Testis (tissue), 3 donors: ENCODE results near the gene SPATA6L. TPM values are rescaled to one million over a fixed set of nuclear protein-coding genes. Genes with fewer than 3 reads are reported as not detected.
A peak's percentile ranks its signal among the peaks of the same experiment; 100 is the strongest.

Source experiments
- DNase-seq: peaks from one replicate; pipeline ENCODE4 v3.0.0-alpha.2; 2019
- H3K27ac ChIP-seq, 2 donors: fragments of 200-600 bp; sonication (generic); one replicate each; pipeline ENCODE4 v1.5.1; 2019
- H3K27me3 ChIP-seq: fragments of 200-600 bp; sonication (generic); one replicate; pipeline ENCODE4 v1.5.1; 2019
- H3K36me3 ChIP-seq: fragments of 200-600 bp; sonication (generic); one replicate; pipeline ENCODE4 v1.5.1; 2017; ENCODE audit warnings: low read depth; ENCODE audit errors: missing control alignments
- H3K4me1 ChIP-seq: fragments of 200-600 bp; sonication (generic); one replicate; pipeline ENCODE4 v1.5.1; 2019
- H3K4me3 ChIP-seq, 2 donors: fragments of 200-600 bp; sonication (generic); one replicate each; pipeline ENCODE4 v1.5.1; 2017 to 2019
- H3K9me3 ChIP-seq: fragments of 200-600 bp; sonication (generic); one replicate; pipeline ENCODE4 v1.5.1; 2017
- POLR2A ChIP-seq: fragments of 450-650 bp; IDR thresholded peaks from one replicate; pipeline ENCODE4 v1.6.1; 2017; ENCODE audit warnings: antibody characterized with exemption, mild to moderate bottlenecking, moderate library complexity
- WGBS, 2 donors: methylation state at CpG; one replicate each; pipeline ENCODE4 v1.1.5; 2018; 5-methylcytosine and 5-hydroxymethylcytosine counted together
- intact Hi-C: fragments of 100-400 bp; cut with DNase I; formaldehyde crosslinking; loops from one replicate; pipeline ENCODE4 v1.15.1; 2023; ENCODE audit warnings: low total_unique reads
- polyA plus RNA-seq: library from polyadenylated mRNA; stranded (reverse); fragments of 350-450 nt; fragmentation: Illumina TruSeq; extraction: RNeasy Lipid Tissue Mini Kit (QIAGEN cat#74804); gene quantifications from one replicate; pipeline ENCODE4 v1.2.3, GENCODE V29; 2014; ENCODE audit warnings: low read depth, low replicate concordance; ENCODE audit not compliant: insufficient read depth
- total RNA-seq, 2 donors: library from RNA; depleted of rRNA; stranded (reverse); fragments of >200 nt; gene quantifications; one replicate each; pipeline ENCODE4 v1.2.3, GENCODE V29; 2016
- TF ChIP-seq, protein P1 (sequence below), 3 experiments: fragments of 450-650 bp in 2 of 3; fragments of 200-600 bp in 1 of 3; sonication (generic) in 1 of 3; IDR thresholded peaks; one replicate each; pipeline ENCODE4 v1.5.1; 2016 to 2019; ENCODE audit warnings: antibody characterized with exemption in 3 of 3, mild to moderate bottlenecking in 2 of 3, moderate library complexity in 1 of 3

SPATA6L gene
- total and polyA plus RNA-seq, 3 donors from 2014 or later, result 12.8 to 42.3 (median 27.5) TPM

DNA sequence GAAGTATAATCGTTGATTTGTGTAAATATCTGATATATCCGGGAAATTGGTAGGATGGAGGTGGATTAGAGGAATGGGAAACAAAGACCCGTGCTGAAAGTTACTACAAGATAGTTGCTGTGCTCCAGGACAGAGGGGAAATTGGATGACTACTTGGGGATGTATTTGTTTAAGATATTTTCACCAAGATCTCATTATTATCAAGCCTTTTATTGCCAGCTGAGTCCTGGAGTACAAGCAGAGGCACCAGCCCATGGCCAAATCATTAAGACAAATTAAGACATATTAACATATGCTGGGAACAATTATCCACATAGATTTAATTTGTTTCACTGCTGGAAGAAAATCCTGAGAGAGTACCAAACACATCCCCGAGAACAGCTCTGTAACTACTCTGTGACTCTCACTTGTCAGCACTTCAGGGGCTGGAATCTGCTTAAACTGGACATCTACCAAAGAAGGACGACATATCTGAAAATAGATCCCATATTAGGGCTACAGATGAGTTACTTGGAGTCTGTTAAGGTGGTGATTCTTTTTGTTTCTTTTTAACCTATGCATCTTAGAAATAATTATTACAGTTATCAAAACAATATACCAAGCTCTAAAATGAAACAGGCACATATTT, 107.8 kb downstream of the SPATA6L start:
- Histone ChIP-seq H3K27ac (no peak overlapping the region), H3K36me3 (no peaks in the 10 kb centered on the region), H3K27me3 (no peaks in the 10 kb centered on the region), H3K4me3 (no peak overlapping the region), H3K4me1 (no peaks in the 10 kb centered on the region), H3K9me3 (no peaks in the 10 kb centered on the region)
- WGBS, 2 donors, result 73 to 78% methylated on average over 5 of the region's 5 CpGs
- TF ChIP-seq POLR2A, result no peak
- TF ChIP-seq, protein P1, sequence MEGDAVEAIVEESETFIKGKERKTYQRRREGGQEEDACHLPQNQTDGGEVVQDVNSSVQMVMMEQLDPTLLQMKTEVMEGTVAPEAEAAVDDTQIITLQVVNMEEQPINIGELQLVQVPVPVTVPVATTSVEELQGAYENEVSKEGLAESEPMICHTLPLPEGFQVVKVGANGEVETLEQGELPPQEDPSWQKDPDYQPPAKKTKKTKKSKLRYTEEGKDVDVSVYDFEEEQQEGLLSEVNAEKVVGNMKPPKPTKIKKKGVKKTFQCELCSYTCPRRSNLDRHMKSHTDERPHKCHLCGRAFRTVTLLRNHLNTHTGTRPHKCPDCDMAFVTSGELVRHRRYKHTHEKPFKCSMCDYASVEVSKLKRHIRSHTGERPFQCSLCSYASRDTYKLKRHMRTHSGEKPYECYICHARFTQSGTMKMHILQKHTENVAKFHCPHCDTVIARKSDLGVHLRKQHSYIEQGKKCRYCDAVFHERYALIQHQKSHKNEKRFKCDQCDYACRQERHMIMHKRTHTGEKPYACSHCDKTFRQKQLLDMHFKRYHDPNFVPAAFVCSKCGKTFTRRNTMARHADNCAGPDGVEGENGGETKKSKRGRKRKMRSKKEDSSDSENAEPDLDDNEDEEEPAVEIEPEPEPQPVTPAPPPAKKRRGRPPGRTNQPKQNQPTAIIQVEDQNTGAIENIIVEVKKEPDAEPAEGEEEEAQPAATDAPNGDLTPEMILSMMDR (IDR thresholded peaks at IDR 0.05), result no peak
- DNase-seq, result no peak
- intact Hi-C loops, result no loop called here

DNA sequence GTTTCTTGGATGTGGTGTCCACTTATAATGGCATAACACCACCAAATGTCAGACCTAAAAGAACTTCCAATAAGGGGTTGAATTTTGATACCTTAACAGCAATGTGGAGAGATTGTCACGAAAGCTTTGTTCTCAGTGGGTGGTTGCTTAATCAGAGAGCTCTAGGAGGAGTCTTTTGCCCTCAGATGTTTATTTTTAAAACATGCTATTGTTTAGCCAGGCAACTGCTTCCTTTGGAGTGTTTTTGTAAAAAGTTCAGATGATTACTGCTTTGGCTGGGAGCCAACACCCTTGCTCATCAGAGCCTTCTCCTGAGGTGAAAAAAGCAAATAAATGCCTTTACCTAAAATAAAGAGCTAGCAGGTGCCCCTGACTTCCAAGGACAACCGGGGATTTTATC, 111.0 kb downstream of the SPATA6L start:
- no peaks in the 10 kb centered on the region for H3K36me3 ChIP-seq
- peak overlapping the region in 1 of 2 donors; percentile 10 for H3K27ac ChIP-seq
- WGBS, 2 donors, result 66 to 68% methylated on average over 2 of the region's 2 CpGs
- H3K4me3 ChIP-seq, result no peak overlapping the region
- intact Hi-C loops, result no loop called here
- DNase-seq, result no peak
- H3K4me1 ChIP-seq, result no peaks in the 10 kb centered on the region
- TF ChIP-seq, protein P1 (IDR thresholded peaks at IDR 0.05), result no peak
- TF ChIP-seq POLR2A, result no peak
- no peaks in the 10 kb centered on the region for H3K27me3 ChIP-seq
- H3K9me3 ChIP-seq, result no peaks in the 10 kb centered on the region

DNA sequence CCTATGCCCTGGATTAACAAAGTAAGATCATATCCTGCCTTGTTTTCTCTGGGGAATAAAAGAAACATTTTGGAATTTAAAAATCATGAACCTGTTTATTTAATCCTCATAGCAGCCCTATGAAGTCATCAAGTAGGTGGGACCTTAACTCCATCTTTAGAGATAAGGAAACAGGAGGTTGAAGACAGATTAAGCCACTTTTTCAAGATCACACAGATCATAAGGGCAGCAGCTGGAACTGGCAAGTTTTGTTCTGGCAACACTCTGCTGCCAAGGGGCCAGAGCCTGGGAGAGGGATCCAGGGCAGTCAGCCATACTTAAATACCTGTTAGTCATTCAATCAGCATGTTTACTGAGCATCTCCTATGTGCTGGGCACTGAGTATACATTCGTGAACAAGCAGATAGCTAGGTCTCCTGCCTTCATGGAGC, 112.3 kb downstream of the SPATA6L start:
- Histone ChIP-seq H3K4me1 (no peaks in the 10 kb centered on the region), H3K9me3 (no peaks in the 10 kb centered on the region), H3K27me3 (no peaks in the 10 kb centered on the region), H3K27ac (no peak overlapping the region), H3K36me3 (no peaks in the 10 kb centered on the region), H3K4me3 (no peak overlapping the region)
- intact Hi-C loops, result no loop called here
- TF ChIP-seq, protein P1 (IDR thresholded peaks at IDR 0.05), result no peak
- no peak for TF ChIP-seq POLR2A
- no peak for DNase-seq
- 67 to 69% methylated on average over 1 of the region's 1 CpG for WGBS, 2 donors

DNA sequence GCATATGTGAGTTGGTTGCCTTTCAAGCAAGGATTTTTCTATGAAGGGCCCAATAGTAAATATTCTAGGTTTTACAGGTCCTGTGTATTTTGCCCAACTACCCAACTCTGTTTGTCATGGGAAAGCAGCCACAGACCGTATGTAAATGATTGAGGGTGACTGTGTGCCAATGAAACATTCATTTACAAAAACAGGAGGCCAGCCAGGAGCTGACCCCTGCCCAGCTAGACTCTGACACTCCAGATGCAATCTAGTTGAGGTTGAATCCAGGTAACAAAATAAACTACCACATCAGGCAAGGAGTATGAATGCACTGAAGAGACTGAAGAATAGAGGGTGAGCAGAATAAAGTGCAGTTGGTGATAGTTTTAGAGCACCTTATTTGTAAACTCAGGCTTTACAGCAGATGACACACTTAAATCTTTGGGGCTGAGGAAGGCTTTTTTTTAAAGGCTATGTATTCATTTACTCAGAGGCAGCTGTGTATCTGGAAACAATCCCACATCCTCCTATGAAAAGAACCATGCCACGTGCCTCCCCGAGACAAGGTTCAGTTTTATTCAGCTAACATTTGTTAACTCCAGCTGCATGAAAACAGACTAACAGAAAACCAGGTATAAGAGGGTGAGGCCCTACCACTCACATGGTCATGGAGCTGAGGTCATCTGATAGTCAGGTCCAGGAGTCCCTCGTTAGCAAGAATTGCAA, 115.3 kb downstream of the SPATA6L start:
- no peak for DNase-seq
- intact Hi-C loops, result no loop called here
- Histone ChIP-seq H3K4me1 (no peaks in the 10 kb centered on the region), H3K9me3 (no peaks in the 10 kb centered on the region), H3K27ac (no peak overlapping the region), H3K27me3 (no peaks in the 10 kb centered on the region), H3K4me3 (no peak overlapping the region), H3K36me3 (no peaks in the 10 kb centered on the region)
- TF ChIP-seq POLR2A, result no peak
- TF ChIP-seq, protein P1 (IDR thresholded peaks at IDR 0.05), result no peak
- 61 to 62% methylated on average over 4 of the region's 4 CpGs for WGBS, 2 donors
